HG02588 (cell line): ENCODE data around the gene KCNK4.

Source experiments
- ATAC-seq: cut with Tn5 transposase; IDR thresholded peaks from one replicate; pipeline ENCODE4 v1.9.1; 2021; ENCODE audit warnings: mild to moderate bottlenecking, moderate library complexity; ENCODE audit not compliant: unreplicated experiment

Gene KCNK4

DNA sequence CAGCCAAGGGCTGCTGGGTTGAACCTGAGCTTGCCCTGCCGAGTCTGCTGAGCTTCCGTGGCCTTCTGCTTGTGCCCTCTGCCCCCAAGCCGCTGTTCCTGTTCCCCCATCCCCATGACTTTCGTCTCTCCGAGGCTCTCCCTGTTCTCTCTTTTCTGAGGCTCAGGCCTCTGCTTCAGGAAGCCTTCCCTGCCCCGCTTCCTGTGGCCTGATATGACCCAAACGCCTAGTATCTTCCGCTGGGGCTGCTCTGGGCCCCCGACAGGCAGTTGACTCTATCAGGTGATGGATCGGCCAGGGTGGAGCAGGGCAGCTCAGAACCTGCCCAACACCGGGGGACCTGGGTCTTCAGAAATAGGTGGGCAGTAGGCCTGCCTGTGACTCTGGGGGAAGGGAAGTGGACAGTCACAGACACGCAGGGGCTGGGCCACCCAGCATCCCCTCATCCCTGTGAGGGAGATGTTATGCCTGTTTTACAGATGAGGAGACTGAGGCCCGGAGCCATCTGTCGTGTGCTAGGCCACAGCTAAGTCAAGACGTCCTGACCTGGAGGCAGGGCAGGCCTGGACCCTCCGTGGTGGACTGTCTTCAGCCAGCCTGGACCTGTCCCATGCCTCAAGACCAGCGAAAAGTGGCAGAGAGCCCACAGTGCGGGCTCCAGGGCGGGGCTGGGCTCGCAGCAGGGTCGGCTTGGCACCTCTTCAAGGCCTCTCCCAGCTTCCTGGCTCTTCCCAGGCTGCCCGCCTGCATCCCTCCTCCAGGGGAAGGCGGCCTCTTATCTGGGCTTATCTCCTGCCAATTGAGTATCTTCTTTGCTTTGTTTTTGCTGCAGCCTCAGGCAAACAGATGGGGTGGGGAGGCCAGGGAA, 22.8 kb upstream of the KCNK4 start:
- no peak for ATAC-seq

DNA sequence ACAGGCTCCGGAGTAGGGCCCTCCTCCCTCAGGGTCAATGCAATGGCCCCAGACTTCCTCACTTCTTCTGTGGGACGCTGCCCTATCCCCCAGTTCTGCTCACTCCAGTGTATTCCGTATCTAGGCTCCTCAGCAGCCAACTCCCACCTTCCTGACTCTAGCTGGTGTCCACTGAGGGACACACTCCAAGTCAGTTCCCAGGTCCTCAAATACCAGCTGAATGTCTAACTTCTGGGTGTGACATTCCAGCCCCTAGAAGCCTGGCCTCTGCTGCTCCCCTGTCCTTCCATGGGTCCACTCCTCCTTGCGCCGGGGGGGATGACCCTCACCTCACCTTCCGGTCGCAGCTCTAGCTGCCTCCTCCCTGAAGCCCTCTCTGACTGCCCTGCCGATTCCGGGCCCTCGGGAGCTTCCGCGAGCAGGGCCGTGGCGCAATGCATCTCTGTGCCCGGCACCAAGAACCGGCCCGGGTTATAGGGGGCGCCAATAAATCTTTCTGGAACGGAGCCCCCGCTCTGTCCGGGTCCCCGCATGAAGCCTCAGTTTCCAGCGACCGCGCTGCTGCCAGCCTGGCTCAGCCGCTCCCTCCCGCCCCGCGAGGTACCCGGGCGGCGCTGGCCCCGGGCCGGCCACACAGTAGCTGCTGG, 22.1 kb upstream of the KCNK4 start:
- peak; percentile 13 for ATAC-seq

DNA sequence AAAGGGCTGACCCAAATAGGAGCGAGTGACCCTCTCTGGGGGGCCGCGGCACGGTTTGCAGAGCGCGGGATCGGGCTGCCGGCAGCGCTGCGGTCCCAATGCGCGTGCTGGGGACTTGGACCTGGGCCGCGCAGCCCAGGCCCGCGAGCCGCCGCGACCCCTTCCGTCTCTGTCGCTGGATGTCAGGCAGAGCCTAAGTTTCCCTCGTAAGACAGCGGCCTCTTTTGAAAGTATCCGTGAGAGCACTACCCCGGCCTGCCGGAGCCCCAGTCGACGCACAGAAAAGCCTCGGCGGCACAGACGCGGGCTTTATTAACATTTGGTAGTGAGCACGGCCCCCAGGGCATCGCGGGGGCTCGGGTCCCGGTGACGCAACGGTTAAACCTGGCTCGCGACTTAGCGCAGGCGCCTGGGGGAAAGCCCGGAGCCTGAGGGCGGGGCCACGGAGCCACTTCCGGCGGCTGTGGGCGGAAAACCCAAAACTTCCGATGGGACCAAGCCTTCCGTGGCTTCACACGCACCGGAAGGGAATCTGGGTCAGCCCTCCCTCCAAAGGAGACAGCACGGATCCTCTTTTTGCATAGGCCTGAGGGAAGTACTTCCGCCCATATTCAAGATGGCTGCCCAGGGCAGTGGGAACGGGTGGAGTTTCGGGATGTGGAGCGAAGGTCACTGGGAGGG, 21.4 kb upstream of the KCNK4 start:
- ATAC-seq, result peak; percentile 62

DNA sequence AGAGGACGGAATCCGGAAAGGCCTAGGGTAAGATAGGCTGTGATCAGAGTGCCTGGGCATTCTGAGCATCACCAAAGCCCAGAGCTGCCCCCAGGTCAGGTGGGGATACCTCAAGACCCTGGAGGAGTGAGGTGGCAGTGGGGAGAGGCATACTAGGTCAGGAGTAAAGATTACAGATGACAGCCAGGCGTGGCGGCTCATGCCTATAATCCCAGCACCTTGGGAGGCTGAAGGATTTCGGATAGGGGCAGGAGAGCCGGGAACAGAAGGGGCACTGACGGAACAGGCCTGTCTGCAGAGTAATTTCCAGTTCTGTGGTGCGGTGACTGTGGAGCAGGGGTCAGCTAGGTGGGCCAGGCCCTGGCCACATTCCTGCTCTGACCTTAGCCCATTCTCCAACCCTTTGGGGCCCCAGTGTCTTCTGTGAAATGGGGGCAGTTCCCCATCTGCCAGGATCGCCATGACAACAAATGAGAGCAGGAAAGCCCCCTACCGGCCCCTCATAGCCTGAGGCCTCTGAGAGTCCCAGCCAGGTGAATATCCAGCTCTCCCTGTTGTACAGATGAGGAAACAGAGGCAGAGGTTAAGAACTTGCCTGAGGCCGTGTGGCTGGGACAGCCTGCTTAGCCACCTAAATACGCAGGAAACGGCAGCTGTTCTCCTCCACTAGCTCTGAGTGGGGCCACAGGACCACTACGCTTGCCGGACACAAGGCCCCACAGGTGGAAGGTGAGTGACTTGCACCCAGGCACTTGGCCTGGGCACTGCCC, 15.9 kb upstream of the KCNK4 start:
- no peak for ATAC-seq

DNA sequence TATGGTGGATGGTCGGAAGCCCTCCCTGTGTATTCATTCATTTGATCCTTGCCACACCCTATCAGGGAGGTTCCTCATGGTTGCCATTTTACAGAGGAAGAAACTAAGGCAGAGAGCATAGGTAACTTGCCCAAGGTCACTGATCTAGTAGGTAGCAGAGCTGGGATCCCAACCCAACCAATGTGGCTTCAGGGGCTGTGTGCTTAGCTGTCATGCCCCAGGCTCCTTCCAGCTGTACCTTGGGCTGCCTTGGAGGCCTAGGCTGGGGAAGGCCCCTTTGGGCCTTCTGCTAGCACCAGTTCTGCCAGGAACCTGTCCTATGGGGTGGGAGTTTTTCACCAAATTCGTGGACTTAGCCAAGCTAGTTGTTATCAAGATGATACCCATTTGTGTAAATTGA, 15.3 kb upstream of the KCNK4 start:
- ATAC-seq, result no peak

DNA sequence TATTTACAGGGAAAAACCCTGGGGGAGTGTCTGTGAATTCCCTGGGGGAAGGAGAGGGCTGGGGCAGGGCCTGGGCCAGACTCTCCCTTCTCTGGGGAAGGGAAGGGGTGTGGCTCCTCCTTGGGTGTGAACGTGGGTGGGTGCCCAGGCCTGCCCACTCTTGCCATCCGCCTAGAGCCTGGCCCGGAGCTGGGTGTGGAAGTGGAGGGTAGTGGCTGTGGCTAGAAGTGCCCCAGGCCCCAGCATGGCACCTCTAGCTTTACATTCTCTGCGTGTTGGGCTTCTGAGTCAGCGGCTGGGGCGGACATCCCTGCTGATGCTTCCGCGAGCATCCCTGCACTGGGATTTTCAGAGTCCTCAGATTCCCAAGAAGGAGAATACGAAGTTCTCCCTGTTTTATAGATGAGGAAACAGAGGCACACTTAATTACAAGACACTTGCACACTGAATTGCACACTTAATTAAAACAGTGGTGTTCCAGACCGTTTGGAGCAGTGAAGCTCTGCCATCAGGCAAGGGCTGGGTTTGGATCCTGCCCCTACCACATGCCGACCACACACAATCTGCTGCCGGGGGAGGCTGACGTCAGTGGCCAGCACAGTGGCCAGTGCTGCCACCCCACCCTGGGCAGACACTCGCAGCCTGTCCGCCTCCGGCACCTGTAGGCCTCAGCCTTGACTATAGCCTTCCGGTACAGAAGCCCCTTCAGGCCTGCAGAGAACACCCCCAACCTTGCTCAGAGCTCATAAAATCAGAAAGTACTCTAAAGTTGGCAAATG, 14.3 kb upstream of the KCNK4 start:
- ATAC-seq, result no peak

DNA sequence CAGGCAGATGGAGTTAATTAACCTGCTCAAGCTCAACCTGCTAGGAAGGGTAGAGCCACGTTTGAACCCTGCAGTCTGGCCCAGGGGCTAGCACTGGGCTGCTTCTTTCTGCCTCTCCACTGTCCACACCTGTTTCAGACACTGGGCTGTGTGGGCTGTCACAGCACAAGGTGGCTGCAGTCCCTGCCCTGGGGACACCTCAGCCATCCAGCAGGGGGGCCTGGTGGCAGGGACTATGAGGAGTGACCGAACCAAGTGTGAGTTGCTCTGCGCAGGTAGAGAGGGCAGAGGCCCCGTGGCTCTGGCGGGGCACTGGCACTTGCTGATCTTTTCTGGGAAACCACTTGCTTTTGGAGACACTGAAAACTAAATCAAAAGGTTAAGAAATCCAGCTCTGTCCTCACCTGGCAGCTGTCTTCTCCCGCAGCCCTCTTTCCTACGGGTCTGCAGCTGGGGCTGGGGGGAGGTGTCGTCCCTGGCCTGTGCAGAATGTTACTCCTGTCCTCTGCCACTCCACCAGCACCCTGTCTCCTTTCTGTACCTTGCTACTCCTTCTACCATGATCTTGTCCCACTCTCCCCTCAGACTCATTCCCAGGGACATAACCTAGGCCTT, 12.4 kb upstream of the KCNK4 start:
- no peak for ATAC-seq

DNA sequence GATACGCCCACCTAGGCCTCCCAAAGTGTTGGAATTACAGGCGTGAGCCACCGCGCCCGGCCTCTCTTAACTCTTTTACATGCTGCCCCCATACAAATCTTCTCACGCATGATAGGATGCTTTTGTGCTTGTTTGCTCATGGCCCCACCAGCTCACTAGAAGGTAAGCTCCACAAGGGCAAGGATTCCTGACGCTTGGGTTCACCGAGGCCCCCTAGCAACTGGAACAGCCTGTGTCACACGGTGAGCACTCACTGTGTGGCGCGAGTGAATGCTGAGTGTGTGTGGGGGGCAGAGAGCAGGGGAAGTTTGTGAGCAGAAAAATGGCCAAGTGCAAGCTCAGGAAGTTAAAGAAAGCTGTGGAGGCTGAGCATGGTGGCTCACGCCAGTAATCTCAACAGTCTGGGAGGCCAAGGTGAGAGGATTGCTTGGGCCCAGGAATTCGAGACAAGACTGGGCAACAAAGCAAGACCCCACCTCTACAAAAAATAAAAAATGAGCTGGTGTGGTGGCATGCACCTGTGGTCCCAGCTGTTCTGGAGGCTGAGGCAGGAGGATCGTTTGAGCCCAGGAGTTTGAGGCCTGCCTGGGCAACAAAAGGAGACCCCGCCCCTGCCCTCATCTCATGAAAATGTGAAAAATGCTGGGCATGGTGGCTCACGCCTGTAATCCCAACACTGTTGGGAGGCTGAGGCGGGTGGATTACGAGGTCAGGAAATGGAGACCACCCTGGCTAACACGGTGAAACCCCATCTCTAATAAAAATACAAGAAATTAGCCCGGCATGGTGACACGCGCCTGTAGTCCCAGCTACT, 8.9 kb upstream of the KCNK4 start:
- ATAC-seq, result no peak

DNA sequence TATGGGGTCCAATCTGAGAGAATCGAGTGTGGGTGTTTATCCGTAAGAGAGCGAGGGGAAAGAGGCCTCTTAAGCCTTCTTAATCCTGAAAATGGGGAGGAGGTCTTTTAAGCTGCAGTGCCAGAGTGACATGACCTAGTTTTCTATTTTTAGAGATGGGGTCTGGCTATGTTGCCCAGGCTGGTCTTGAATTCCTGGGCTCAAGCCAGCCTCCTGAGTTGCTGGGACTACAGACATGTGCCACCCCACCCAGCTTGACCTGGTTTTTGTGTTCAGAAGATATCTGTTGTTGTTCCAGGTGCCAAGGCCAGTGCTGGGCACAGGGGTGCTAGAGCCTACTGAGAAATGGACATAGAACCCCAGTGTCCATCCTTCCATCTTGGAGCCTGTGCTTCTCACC, 8.0 kb upstream of the KCNK4 start:
- ATAC-seq, result no peak

DNA sequence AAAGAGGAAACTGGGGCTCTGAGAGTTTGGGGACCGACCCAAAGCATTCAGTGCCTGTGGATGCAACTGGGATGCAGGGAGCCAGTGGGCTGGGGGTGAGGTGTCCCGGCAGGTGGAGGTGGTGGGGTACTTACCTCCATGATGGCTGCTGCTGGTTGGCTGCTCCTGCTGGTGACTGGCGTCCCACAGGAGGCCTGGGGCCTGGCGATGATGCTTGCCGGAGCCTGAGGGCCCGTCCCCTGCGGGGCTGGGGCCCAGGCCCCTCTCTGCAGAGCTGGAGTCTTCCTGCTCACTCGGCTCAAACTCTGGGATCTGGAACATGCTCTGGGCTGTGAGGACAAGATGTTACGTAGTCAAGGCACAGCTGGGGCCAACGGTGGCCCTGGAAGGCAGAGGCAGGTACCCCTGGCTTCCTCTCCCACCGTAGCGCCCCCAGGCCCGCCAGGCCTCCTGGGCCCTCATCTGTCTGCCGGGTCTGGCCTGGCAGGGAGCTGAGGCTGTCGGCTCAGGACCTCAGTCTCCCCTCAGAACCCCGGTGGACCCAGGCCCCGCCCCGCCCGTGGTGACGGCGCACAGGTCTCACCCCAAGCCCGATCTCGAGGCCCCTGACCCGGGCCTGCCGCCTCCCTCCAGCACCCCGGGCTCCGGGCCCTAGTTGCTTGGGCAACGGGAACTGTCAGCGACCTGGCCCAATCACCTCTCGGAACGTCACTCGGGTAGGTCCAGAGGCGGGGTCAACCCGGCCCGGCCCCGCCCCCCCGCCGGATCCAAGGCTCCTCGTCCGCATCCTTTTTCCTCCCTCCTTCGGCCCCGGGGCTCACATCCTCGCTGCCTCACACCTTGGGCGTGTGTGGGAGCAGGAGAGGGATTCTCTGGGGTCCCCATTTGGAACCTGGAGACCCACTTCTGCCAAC, 6.8 kb upstream of the KCNK4 start, which contains the start of gene BAD:
TSS of gene BAD (minus strand) at position 618 of the 914 bp plus-strand sequence. CDS start at position 321, 297 bp downstream.
- peak; percentile 64 for ATAC-seq

DNA sequence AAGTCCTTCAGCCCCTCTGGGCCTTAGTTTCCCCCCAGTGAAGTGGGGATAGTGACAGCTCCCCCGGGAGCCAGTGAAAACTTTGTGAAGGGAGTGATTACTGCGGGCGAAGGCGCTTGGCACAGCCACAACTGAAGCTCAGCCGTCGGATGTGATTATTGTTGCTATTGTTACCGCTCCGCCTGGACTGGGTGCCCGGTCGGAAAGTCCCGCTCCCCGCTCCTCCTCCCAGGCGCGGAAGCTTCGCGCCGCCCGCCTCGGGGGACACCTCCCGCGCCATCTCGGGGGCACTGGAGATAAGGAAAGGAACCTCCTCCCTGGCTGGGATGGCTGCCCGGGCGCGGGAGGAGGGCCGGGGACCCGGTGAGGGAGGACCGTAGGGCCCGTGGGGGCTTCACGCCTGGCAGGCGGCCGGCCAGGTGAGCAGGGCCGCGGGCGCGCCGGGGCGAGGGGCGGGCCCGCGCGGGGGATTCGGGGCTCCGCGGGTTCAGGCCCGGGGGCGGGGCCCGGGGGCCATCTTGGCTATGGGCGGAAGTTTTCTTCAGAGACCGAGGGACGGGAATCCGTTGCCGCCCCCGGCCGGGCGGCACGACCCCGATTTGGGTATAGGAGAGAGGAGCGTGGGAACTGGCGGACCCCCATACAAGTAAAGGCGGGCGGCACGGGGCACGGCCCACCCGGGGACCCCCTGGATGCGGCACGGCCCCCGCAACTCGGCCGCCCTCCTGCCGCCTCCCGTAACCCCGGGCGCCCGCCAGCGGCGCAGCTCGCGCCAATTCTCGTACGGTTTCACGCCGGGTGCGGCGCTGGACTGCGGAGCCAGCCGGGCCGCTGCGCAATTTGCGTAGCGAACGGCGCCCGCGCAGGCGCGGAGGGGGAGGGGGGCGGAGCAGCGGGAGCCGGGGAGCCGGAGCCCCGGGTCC, 5.9 kb upstream of the KCNK4 start, which contains the start of gene GPR137:
TSS of gene GPR137 (plus strand) at position 887 of the 923 bp plus-strand sequence. CDS start 677 bp downstream, outside the sequence.
- peak; percentile 49 for ATAC-seq

DNA sequence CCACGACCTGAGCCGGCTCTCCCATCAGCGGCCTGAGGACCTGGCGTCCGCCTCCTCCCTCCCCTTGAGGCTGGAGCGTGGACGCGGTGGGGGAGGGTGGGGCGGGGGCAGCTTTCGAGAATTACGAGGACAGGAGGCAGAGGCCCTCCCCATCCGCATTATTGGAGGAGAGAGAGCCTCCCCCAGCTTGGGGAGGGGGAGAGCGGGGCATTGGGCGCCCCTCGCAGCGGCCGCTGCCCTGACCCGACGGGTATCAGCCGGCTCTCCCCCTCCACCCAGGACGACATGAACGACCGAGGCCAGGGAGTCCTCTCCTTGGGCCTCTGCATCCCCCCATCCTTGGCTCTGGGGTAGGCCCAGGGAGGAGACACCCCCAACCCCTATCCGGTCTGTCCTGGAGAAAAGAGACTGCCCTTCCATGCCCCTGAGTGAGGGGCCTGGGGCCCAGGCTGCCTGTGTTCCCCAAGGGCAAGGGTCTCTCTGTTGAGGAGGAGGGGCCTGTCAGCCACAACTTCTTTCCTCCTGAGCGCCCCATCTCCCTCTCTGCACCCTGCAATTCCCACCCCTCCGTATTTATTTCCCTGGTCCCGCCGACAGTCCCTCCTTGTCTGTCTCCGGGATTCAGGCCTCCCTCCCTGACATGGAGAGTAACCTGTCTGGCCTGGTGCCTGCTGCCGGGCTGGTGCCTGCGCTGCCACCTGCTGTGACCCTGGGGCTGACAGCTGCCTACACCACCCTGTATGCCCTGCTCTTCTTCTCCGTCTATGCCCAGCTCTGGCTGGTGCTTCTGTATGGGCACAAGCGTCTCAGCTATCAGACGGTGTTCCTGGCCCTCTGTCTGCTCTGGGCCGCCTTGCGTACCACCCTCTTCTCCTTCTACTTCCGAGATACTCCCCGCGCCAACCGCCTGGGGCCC, 5.0 kb upstream of the KCNK4 start:
- no peak for ATAC-seq

DNA sequence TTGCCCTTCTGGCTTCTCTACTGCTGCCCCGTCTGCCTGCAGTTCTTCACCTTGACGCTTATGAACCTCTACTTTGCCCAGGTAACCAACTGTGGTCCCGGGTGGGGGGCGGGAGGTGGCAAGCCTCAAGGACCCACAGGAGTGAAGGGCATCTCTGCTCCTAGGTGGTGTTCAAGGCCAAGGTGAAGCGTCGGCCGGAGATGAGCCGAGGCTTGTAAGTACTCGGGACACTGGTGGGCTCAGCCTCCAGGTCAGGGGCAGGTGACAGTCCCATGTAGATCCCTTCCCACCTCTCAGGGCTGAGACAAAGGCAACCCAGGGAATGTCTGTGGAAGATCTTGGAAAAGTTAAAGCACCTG, 4.3 kb upstream of the KCNK4 start:
- ATAC-seq, result no peak

DNA sequence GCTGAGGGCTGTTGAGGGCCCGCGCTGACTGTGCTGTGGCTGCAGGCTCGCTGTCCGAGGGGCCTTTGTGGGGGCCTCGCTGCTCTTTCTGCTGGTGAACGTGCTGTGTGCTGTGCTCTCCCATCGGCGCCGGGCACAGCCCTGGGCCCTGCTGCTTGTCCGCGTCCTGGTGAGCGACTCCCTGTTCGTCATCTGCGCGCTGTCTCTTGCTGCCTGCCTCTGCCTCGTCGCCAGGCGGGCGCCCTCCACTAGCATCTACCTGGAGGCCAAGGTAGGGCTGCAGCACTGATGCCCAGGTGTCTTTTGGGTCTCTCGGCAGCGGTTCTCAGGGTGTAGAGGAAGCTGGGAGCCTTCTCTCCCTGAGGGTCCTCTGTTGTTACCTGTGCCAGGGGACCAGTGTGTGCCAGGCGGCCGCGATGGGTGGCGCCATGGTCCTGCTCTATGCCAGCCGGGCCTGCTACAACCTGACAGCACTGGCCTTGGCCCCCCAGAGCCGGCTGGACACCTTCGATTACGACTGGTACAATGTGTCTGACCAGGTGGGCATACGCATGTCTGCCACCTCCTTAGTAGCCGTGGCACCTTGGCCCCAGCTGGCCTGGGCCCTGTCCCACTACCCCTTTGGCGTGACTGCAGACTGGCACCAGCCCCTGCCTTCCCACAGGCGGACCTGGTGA, 3.3 kb upstream of the KCNK4 start:
- ATAC-seq, result no peak

DNA sequence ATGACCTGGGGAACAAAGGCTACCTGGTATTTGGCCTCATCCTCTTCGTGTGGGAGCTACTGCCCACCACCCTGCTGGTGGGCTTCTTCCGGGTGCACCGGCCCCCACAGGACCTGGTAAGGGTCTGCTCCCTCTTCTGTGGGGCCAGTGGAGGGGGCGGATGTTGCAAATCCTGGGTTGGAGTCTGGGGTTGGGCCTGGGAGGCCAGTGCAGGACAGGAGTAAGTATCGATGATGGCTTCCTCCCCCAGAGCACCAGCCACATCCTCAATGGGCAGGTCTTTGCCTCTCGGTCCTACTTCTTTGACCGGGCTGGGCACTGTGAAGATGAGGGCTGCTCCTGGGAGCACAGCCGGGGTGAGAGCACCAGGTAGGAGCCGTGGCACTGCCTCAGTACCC, 2.8 kb upstream of the KCNK4 start:
- ATAC-seq, result no peak
